ENCODE measurements around the gene PLCL1.

Gene PLCL1

DNA sequence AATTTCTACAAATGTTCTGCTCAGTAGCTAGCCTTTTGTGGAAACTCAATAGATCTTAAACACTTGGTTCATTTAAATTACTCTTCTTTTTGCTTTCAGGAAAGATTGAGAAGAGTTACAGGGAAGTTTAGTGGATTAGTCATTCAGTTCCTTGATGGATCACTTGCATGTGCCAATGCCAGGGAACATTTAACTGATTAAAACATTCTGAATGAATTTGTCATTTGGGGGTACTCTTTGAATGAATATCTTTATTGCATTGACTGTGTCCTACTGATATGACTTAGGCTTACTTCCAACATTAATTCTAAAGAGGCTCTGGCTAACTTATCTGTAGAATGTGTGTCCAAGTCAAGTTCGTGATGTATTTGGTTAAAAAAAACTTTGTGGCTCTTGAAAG is 199.8 kb downstream of the PLCL1 start:
- H3K27me3 ChIP-seq (ENCODE audit: insufficient read depth, low read length) = no peaks in the 10 kb centered on the region
- H3K27ac ChIP-seq (ENCODE audit: low read depth, low read length, poor library complexity, severe bottlenecking) = no peak overlapping the region
- no peaks in the 10 kb centered on the region for H3K36me3 ChIP-seq (ENCODE audit: insufficient read depth, low read length)
- no peaks in the 10 kb centered on the region for H3K9me2 ChIP-seq (ENCODE audit: low read depth, low read length)
- H3F3A ChIP-seq (ENCODE audit: insufficient read depth, low read length) = no peaks in the 10 kb centered on the region
- no peak overlapping the region for H2AFZ ChIP-seq (ENCODE audit: low read length)
- no peak overlapping the region for H3K4me3 ChIP-seq (ENCODE audit: low read depth, low read length, poor library complexity, severe bottlenecking)
- no peaks in the 10 kb centered on the region for H4K20me1 ChIP-seq (ENCODE audit: insufficient read depth, low read length)
- no peaks in the 10 kb centered on the region for H3K9me3 ChIP-seq (ENCODE audit: low read length)
- no peak overlapping the region for H3K9ac ChIP-seq (ENCODE audit: low read length)
- no peaks in the 10 kb centered on the region for H3K79me2 ChIP-seq (ENCODE audit: insufficient read depth, low read length)
- H3K4me2 ChIP-seq (ENCODE audit: low read length) = no peak overlapping the region
- H3K4me1 ChIP-seq (ENCODE audit: insufficient read depth, low read length, severe bottlenecking) = no peaks in the 10 kb centered on the region
- no peak for TF ChIP-seq EZH2 (IDR thresholded peaks at IDR 0.05; ENCODE audit: borderline replicate concordance, low read length)
- TF ChIP-seq, protein P1, sequence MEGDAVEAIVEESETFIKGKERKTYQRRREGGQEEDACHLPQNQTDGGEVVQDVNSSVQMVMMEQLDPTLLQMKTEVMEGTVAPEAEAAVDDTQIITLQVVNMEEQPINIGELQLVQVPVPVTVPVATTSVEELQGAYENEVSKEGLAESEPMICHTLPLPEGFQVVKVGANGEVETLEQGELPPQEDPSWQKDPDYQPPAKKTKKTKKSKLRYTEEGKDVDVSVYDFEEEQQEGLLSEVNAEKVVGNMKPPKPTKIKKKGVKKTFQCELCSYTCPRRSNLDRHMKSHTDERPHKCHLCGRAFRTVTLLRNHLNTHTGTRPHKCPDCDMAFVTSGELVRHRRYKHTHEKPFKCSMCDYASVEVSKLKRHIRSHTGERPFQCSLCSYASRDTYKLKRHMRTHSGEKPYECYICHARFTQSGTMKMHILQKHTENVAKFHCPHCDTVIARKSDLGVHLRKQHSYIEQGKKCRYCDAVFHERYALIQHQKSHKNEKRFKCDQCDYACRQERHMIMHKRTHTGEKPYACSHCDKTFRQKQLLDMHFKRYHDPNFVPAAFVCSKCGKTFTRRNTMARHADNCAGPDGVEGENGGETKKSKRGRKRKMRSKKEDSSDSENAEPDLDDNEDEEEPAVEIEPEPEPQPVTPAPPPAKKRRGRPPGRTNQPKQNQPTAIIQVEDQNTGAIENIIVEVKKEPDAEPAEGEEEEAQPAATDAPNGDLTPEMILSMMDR (IDR thresholded peaks at IDR 0.05; ENCODE audit: low read length) = no peak

DNA sequence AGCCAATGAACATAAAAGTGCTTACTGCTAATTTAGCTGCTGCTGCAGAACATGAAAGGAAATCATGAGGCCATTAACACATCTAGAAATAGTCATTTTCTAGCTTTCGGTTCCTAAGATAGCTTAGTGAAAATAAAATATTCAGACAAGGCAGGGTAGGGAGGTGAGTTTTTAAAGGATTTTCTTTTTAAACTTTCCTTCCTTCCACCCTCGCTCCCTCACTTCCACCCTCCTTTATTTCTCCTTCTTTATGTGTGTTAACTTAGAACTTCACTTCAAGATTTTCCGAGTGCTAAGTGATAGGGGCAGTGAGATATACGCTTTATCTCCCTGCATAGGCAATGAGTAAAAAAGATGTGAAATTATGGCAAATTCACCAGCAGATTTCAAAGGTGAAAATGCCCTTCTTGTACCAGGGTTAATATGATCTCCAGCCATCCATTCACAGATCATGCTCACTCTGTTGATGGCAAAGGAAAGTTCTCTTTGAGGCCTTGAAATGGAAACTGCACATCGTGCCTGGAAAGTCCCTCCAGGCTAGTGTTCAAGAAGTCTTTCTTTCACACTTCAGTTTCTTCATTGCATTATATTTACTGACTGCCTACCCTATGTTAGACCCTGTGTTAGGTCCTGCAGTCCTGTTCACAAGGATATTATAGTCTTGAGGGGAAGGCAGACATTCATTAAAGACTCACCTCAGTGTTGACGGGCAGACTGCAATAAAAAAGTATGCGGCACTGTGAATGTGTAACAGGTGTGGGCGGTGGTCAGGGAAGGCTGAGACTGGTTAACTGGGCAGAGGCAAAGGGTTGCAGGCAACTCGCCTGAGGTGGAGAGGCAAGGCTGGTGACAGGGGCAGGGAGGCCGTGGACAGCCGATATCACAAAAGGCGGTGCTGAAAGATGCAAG is 200.8 kb downstream of the PLCL1 start:
- Histone ChIP-seq H3K27ac (ENCODE audit: low read depth, low read length, poor library complexity, severe bottlenecking) (no peak overlapping the region), H3K9me3 (ENCODE audit: low read length) (no peaks in the 10 kb centered on the region), H4K20me1 (ENCODE audit: insufficient read depth, low read length) (no peaks in the 10 kb centered on the region), H3K79me2 (ENCODE audit: insufficient read depth, low read length) (no peaks in the 10 kb centered on the region), H3K27me3 (ENCODE audit: insufficient read depth, low read length) (no peaks in the 10 kb centered on the region), H3F3A (ENCODE audit: insufficient read depth, low read length) (no peaks in the 10 kb centered on the region), H3K4me2 (ENCODE audit: low read length) (no peak overlapping the region), H3K36me3 (ENCODE audit: insufficient read depth, low read length) (no peaks in the 10 kb centered on the region), H3K9me2 (ENCODE audit: low read depth, low read length) (no peaks in the 10 kb centered on the region), H3K9ac (ENCODE audit: low read length) (no peak overlapping the region), H3K4me1 (ENCODE audit: insufficient read depth, low read length, severe bottlenecking) (no peaks in the 10 kb centered on the region), H3K4me3 (ENCODE audit: low read depth, low read length, poor library complexity, severe bottlenecking) (no peak overlapping the region), H2AFZ (ENCODE audit: low read length) (no peak overlapping the region)
- TF ChIP-seq EZH2 (IDR thresholded peaks at IDR 0.05; ENCODE audit: borderline replicate concordance, low read length) = no peak
- TF ChIP-seq, protein P1 (IDR thresholded peaks at IDR 0.05; ENCODE audit: low read length) = no peak

DNA sequence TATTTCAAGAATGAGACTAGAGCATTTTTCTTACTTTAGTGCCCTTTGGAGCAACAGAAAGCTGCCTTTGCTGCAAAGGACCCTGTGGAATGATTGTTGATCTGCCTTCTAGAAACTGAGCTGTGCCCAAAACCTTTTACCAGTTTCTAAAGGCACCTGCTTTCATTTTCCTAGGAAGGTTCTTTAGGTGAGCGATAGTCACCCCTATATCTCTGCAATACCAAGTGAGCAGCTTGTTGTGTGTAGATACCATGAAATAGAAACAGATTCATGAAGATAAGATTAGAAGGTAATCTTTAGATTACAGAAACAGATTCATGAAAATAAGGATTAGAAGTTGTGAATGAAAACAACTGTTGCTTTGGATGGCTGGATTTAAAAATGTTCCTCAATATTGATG is 202.3 kb downstream of the PLCL1 start:
- H3K9ac ChIP-seq (ENCODE audit: low read length) = no peak overlapping the region
- H3K4me3 ChIP-seq (ENCODE audit: low read depth, low read length, poor library complexity, severe bottlenecking) = no peak overlapping the region
- H3K4me2 ChIP-seq (ENCODE audit: low read length) = no peak overlapping the region
- H3K9me3 ChIP-seq (ENCODE audit: low read length) = no peaks in the 10 kb centered on the region
- H4K20me1 ChIP-seq (ENCODE audit: insufficient read depth, low read length) = no peaks in the 10 kb centered on the region
- no peaks in the 10 kb centered on the region for H3K79me2 ChIP-seq (ENCODE audit: insufficient read depth, low read length)
- no peak overlapping the region for H2AFZ ChIP-seq (ENCODE audit: low read length)
- TF ChIP-seq, protein P1 (IDR thresholded peaks at IDR 0.05; ENCODE audit: low read length) = no peak
- TF ChIP-seq EZH2 (IDR thresholded peaks at IDR 0.05; ENCODE audit: borderline replicate concordance, low read length) = no peak
- no peaks in the 10 kb centered on the region for H3K4me1 ChIP-seq (ENCODE audit: insufficient read depth, low read length, severe bottlenecking)
- no peak overlapping the region for H3K27ac ChIP-seq (ENCODE audit: low read depth, low read length, poor library complexity, severe bottlenecking)
- H3K27me3 ChIP-seq (ENCODE audit: insufficient read depth, low read length) = no peaks in the 10 kb centered on the region
- no peaks in the 10 kb centered on the region for H3F3A ChIP-seq (ENCODE audit: insufficient read depth, low read length)
- no peaks in the 10 kb centered on the region for H3K36me3 ChIP-seq (ENCODE audit: insufficient read depth, low read length)
- no peaks in the 10 kb centered on the region for H3K9me2 ChIP-seq (ENCODE audit: low read depth, low read length)
